Measurements from ENCODE around the gene PUM1. TPM values are rescaled to one million over a fixed set of nuclear protein-coding genes. Genes with fewer than 3 reads are reported as not detected.

PUM1 gene
- total RNA-seq, 1 donor from 2014 or later: 143 TPM

DNA sequence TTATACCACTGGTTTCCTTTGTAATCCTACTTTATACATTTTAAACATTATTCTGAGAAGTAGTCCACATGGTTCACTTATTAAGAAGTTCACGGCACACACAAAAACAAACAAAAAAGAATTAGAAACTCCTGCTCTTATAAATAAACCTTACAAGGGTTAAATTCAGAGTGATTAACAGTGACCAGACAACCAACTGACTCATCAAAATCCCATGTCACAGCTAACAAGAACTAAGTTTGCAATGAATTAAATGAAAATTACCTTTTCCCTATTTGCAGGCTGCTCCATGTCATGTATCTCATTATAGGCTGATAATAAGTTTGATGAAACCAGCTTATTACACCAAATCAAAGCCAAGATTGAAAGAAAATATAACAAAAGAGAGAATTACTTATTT is 77.5 kb downstream of the PUM1 start:
- no peaks in the 10 kb centered on the region for H3K27me3 Mint-ChIP-seq (ENCODE audit: low read depth, unreplicated experiment)
- H3K4me1 Mint-ChIP-seq (ENCODE audit: low read depth, unreplicated experiment): peaks cover 58% of the 10 kb centered on the region
- H3K79me2 ChIP-seq (ENCODE audit: insufficient read depth, low read length): peaks cover 99% of the 10 kb centered on the region
- H4K20me1 ChIP-seq (ENCODE audit: insufficient read depth, low read length): peaks cover 98% of the 10 kb centered on the region
- H3K9ac ChIP-seq (ENCODE audit: low read length): no peak overlapping the region
- H3K4me2 ChIP-seq (ENCODE audit: low read length): peak overlapping the region; percentile 1
- peaks cover 16% of the 10 kb centered on the region for H3K36me3 ChIP-seq (ENCODE audit: insufficient read depth, low read length)
- H3K4me3 Mint-ChIP-seq (ENCODE audit: unreplicated experiment): peak overlapping the region; percentile 36
- FAIRE-seq (no peak), DNase-seq (ENCODE audit: low read depth) (no peak)
- no peaks in the 10 kb centered on the region for H3K9me3 Mint-ChIP-seq (ENCODE audit: unreplicated experiment)
- H3K4me3 ChIP-seq (ENCODE audit: insufficient read depth, low read depth, low read length): no peak overlapping the region
- H3K36me3 Mint-ChIP-seq (ENCODE audit: low read depth, unreplicated experiment): peaks cover 10% of the 10 kb centered on the region
- no peaks in the 10 kb centered on the region for H3K27me3 ChIP-seq (ENCODE audit: insufficient read depth, low read length)
- no peaks in the 10 kb centered on the region for H3K9me3 ChIP-seq (ENCODE audit: insufficient read depth, low read depth, low read length)
- TF ChIP-seq EZH2 (IDR thresholded peaks at IDR 0.05; ENCODE audit: insufficient read depth, low read length): no peak
- TF ChIP-seq, protein P1, sequence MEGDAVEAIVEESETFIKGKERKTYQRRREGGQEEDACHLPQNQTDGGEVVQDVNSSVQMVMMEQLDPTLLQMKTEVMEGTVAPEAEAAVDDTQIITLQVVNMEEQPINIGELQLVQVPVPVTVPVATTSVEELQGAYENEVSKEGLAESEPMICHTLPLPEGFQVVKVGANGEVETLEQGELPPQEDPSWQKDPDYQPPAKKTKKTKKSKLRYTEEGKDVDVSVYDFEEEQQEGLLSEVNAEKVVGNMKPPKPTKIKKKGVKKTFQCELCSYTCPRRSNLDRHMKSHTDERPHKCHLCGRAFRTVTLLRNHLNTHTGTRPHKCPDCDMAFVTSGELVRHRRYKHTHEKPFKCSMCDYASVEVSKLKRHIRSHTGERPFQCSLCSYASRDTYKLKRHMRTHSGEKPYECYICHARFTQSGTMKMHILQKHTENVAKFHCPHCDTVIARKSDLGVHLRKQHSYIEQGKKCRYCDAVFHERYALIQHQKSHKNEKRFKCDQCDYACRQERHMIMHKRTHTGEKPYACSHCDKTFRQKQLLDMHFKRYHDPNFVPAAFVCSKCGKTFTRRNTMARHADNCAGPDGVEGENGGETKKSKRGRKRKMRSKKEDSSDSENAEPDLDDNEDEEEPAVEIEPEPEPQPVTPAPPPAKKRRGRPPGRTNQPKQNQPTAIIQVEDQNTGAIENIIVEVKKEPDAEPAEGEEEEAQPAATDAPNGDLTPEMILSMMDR (IDR thresholded peaks at IDR 0.05; ENCODE audit: insufficient read depth, low read depth, low read length): no peak
- H3K27ac Mint-ChIP-seq (ENCODE audit: unreplicated experiment): no peak overlapping the region
- H3K4me1 ChIP-seq (ENCODE audit: insufficient read depth, low read length): peaks cover 9% of the 10 kb centered on the region
- no peak overlapping the region for H2AFZ ChIP-seq (ENCODE audit: low read depth, low read length)
- H3K27ac ChIP-seq (ENCODE audit: low read depth, low read length): no peak overlapping the region

DNA sequence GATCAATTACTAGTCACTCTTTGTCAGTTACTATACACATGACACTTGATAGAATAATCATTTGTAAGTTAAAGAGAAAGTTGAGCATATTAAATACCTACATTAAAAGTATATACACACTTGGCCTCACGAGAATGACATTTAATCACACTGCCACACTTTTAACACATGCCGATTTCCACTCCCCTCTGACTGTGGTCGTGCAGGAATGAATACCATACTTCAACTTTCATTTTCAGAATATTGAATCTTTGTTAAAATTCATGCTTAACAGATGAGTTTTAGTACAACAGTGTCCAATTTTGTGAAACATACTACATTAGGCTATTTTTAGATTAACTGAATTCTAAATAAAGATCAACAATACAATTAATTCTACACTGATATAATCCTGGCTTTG is 78.8 kb downstream of the PUM1 start:
- no peak for FAIRE-seq
- Histone ChIP-seq H2AFZ (ENCODE audit: low read depth, low read length) (no peak overlapping the region), H3K9ac (ENCODE audit: low read length) (no peak overlapping the region), H3K4me2 (ENCODE audit: low read length) (no peak overlapping the region), H3K27me3 (ENCODE audit: insufficient read depth, low read length) (no peaks in the 10 kb centered on the region), H4K20me1 (ENCODE audit: insufficient read depth, low read length) (peaks cover 98% of the 10 kb centered on the region), H3K27ac (ENCODE audit: low read depth, low read length) (no peak overlapping the region), H3K36me3 (ENCODE audit: insufficient read depth, low read length) (peaks cover 9% of the 10 kb centered on the region), H3K79me2 (ENCODE audit: insufficient read depth, low read length) (peaks cover 99% of the 10 kb centered on the region), H3K4me1 (ENCODE audit: insufficient read depth, low read length) (peaks cover 9% of the 10 kb centered on the region), H3K4me3 (ENCODE audit: insufficient read depth, low read depth, low read length) (no peak overlapping the region), H3K9me3 (ENCODE audit: insufficient read depth, low read depth, low read length) (no peaks in the 10 kb centered on the region)
- Mint-ChIP-seq H3K4me3 (ENCODE audit: unreplicated experiment) (no peak overlapping the region), H3K9me3 (ENCODE audit: unreplicated experiment) (no peaks in the 10 kb centered on the region), H3K36me3 (ENCODE audit: low read depth, unreplicated experiment) (peaks cover 8% of the 10 kb centered on the region), H3K27ac (ENCODE audit: unreplicated experiment) (no peak overlapping the region), H3K27me3 (ENCODE audit: low read depth, unreplicated experiment) (no peaks in the 10 kb centered on the region), H3K4me1 (ENCODE audit: low read depth, unreplicated experiment) (peaks cover 69% of the 10 kb centered on the region)
- TF ChIP-seq, protein P1 (IDR thresholded peaks at IDR 0.05; ENCODE audit: insufficient read depth, low read depth, low read length): no peak
- TF ChIP-seq EZH2 (IDR thresholded peaks at IDR 0.05; ENCODE audit: insufficient read depth, low read length): no peak
- DNase-seq (ENCODE audit: low read depth): no peak

DNA sequence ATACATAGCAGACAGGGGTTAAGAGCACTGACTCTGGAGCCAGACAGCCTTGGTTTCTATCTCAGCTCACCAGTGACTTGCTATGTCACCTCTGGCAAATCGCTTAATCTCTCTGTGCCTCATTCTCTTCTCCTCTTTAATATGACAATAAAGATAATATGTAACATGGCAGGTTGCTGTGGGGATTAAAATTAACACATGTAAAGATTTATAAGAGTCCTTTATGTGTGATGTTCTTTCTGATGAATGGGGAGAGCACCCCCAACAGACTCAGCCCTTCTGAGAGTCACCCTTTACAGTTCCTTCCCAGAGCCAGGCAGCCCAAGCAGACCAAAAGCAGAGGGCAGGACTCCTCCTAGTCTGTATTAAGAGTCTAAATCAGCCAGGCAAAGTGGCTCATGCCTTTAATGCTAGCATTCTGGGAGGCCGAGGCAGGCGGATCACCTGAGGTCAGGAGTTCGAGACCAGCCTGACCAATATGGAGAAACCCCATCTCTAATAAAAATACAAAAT is 80.5 kb downstream of the PUM1 start:
- Mint-ChIP-seq H3K36me3 (ENCODE audit: low read depth, unreplicated experiment) (peaks cover 12% of the 10 kb centered on the region), H3K27ac (ENCODE audit: unreplicated experiment) (peak overlapping the region; percentile 86), H3K27me3 (ENCODE audit: low read depth, unreplicated experiment) (no peaks in the 10 kb centered on the region), H3K4me1 (ENCODE audit: low read depth, unreplicated experiment) (peaks cover 61% of the 10 kb centered on the region), H3K4me3 (ENCODE audit: unreplicated experiment) (peak overlapping the region; percentile 54), H3K9me3 (ENCODE audit: unreplicated experiment) (no peaks in the 10 kb centered on the region)
- FAIRE-seq (no peak), DNase-seq (ENCODE audit: low read depth) (no peak)
- Histone ChIP-seq H2AFZ (ENCODE audit: low read depth, low read length) (no peak overlapping the region), H4K20me1 (ENCODE audit: insufficient read depth, low read length) (peaks cover 95% of the 10 kb centered on the region), H3K79me2 (ENCODE audit: insufficient read depth, low read length) (peaks cover 98% of the 10 kb centered on the region), H3K4me2 (ENCODE audit: low read length) (no peak overlapping the region), H3K9me3 (ENCODE audit: insufficient read depth, low read depth, low read length) (no peaks in the 10 kb centered on the region), H3K27ac (ENCODE audit: low read depth, low read length) (no peak overlapping the region), H3K4me1 (ENCODE audit: insufficient read depth, low read length) (peaks cover 9% of the 10 kb centered on the region), H3K9ac (ENCODE audit: low read length) (no peak overlapping the region), H3K36me3 (ENCODE audit: insufficient read depth, low read length) (peaks cover 11% of the 10 kb centered on the region), H3K4me3 (ENCODE audit: insufficient read depth, low read depth, low read length) (no peak overlapping the region), H3K27me3 (ENCODE audit: insufficient read depth, low read length) (no peaks in the 10 kb centered on the region)
- no peak for TF ChIP-seq EZH2 (IDR thresholded peaks at IDR 0.05; ENCODE audit: insufficient read depth, low read length)
- TF ChIP-seq, protein P1 (IDR thresholded peaks at IDR 0.05; ENCODE audit: insufficient read depth, low read depth, low read length): no peak

All from astrocyte (in vitro differentiated cells and primary cell).